GM12874 (cell line): ENCODE measurements around the gene INSM1.

Source experiments
- CTCF ChIP-seq: IDR thresholded peaks from 2 replicates; pipeline ENCODE4 v1.5.1; 2011; ENCODE audit warnings: low read depth, mild to moderate bottlenecking, control low read depth, low read length, moderate library complexity; ENCODE audit not compliant: insufficient read depth

INSM1 gene

GRCh38 chr20:20413810-20414281 is 45.9 kb downstream of the INSM1 start:
- TF ChIP-seq CTCF, result no peak

- no peak for TF ChIP-seq CTCF
Measured at GRCh38 chr20:20414640-20415220, 46.8 kb downstream of the INSM1 start.

DNA sequence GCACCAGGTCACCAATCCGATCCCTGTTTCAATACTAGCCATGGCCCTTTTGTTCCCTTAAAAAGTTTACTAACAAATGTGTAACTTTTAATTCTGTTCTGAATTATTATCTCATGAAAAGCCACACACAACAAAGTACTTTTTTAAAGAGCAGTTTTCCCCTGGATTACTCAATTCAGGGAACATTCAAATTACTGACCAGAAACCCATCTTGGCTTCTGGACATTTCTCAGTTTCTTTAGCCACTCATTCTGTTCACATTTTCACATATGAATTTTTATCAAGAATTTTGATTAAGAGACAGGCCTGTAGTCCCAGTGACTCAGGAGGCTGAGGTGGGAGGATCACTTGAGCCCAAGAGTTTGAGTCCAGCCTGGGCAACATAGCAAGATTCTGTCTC is 47.4 kb downstream of the INSM1 start:
- no peak for TF ChIP-seq CTCF

DNA sequence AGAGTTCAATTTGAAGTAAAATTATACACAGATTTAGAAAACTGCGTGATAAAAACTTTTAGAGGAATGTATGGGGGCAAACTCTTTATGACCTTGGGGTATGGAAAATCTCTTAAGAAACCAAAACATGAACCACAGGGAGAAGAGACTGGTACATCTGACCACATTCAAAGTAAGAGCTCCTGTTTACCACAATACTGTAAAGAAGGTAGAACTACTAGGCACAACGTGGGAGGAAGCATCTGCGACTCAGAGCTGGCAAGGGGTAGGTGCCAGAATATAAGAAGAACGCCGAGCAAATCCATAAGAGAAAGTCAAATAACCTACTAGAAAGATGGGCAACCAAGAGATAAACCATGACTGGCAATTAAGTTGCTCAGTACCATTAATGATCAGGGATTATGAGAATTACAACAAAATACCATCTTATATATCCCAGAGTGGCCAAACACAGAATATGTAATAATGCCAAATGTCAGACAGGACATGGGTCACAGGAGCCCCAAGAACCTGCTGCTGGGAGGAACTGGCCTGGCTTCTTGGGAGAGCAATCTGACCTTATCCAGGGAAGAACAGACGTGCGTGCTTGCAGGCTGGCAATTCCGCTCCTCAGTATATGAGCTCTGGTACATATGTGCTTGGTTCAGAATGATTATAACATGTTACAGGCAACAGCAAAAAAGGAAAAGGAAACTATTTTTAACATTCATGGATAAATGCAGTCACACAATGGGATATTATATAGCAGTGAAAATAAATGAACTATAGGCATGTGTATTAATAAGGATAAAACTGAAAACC is 50.2 kb downstream of the INSM1 start:
- TF ChIP-seq CTCF, result no peak
